ENCODE results near the gene SLC25A6.
"Not testable (repeated sequence)": the region's sequence is repeated elsewhere in the genome, so short reads cannot be mapped to it uniquely, and the experiment has no call there.

SLC25A6 gene

GRCh38 chrX:1388651-1389050, 3.3 kb downstream of the SLC25A6 start:
- Mint-ChIP-seq H3K27ac (peak overlapping the region; percentile 76), H3K9me3 (no peaks in the 10 kb centered on the region), H3K4me1 (ENCODE audit: low read depth) (peaks cover 51% of the 10 kb centered on the region), H3K4me3 (peak overlapping the region; percentile 55), H3K36me3 (ENCODE audit: low read depth) (peaks cover 70% of the 10 kb centered on the region), H3K27me3 (no peaks in the 10 kb centered on the region)

GRCh38 chrX:1387141-1387776, 4.7 kb downstream of the SLC25A6 start:
- Mint-ChIP-seq H3K9me3 (no peaks in the 10 kb centered on the region), H3K4me1 (ENCODE audit: low read depth) (peaks cover 43% of the 10 kb centered on the region), H3K27me3 (no peaks in the 10 kb centered on the region), H3K27ac (peak overlapping the region; percentile 76), H3K36me3 (ENCODE audit: low read depth) (peaks cover 74% of the 10 kb centered on the region), H3K4me3 (peak overlapping the region; percentile 55)

- H3K9me3 Mint-ChIP-seq: no peaks in the 10 kb centered on the region
- no peaks in the 10 kb centered on the region for H3K27me3 Mint-ChIP-seq
- peaks cover 43% of the 10 kb centered on the region for H3K4me1 Mint-ChIP-seq (ENCODE audit: low read depth)
- no peak overlapping the region for H3K27ac Mint-ChIP-seq
- H3K4me3 Mint-ChIP-seq: no peak overlapping the region
- peaks cover 74% of the 10 kb centered on the region for H3K36me3 Mint-ChIP-seq (ENCODE audit: low read depth)
Measured at GRCh38 chrX:1386338-1387127, 5.4 kb downstream of the SLC25A6 start.

GRCh38 chrX:1385253-1386223, 6.4 kb downstream of the SLC25A6 start:
- Mint-ChIP-seq H3K36me3 (ENCODE audit: low read depth) (peaks cover 65% of the 10 kb centered on the region), H3K27ac (no peak overlapping the region), H3K27me3 (no peaks in the 10 kb centered on the region)

GRCh38 chrX:1384658-1385252, 7.2 kb downstream of the SLC25A6 start:
- H3K27me3 Mint-ChIP-seq: no peaks in the 10 kb centered on the region
- H3K4me1 Mint-ChIP-seq (ENCODE audit: low read depth): peaks cover 30% of the 10 kb centered on the region
- H3K9me3 Mint-ChIP-seq: no peaks in the 10 kb centered on the region
- no peak overlapping the region for H3K27ac Mint-ChIP-seq
- no peak overlapping the region for H3K4me3 Mint-ChIP-seq
- peaks cover 57% of the 10 kb centered on the region for H3K36me3 Mint-ChIP-seq (ENCODE audit: low read depth)

More at GRCh38 chrX:1385253-1386223, 6.4 kb downstream of the SLC25A6 start:
- Mint-ChIP-seq H3K4me1 (ENCODE audit: low read depth) (peaks cover 35% of the 10 kb centered on the region), H3K4me3 (no peak overlapping the region), H3K9me3 (no peaks in the 10 kb centered on the region)

- peaks cover 4% of the 10 kb centered on the region for H3K4me1 Mint-ChIP-seq (ENCODE audit: low read depth)
- H3K27ac Mint-ChIP-seq: peak overlapping the region; percentile 21
- no peaks in the 10 kb centered on the region for H3K9me3 Mint-ChIP-seq
- peaks cover 20% of the 10 kb centered on the region for H3K36me3 Mint-ChIP-seq (ENCODE audit: low read depth)
- no peaks in the 10 kb centered on the region for H3K27me3 Mint-ChIP-seq
- no peak overlapping the region for H3K4me3 Mint-ChIP-seq
Measured at GRCh38 chrX:1380672-1381233, 11.2 kb downstream of the SLC25A6 start.

GRCh38 chrX:1378306-1378759, 13.6 kb downstream of the SLC25A6 start:
- Mint-ChIP-seq H3K4me3 (no peak overlapping the region), H3K4me1 (ENCODE audit: low read depth) (peaks cover 4% of the 10 kb centered on the region), H3K9me3 (no peaks in the 10 kb centered on the region), H3K36me3 (ENCODE audit: low read depth) (peaks cover 1% of the 10 kb centered on the region), H3K27me3 (no peaks in the 10 kb centered on the region), H3K27ac (no peak overlapping the region)

- H3K36me3 Mint-ChIP-seq (ENCODE audit: low read depth): peaks cover 8% of the 10 kb centered on the region
- no peaks in the 10 kb centered on the region for H3K9me3 Mint-ChIP-seq
- no peak overlapping the region for H3K27ac Mint-ChIP-seq
- no peak overlapping the region for H3K4me3 Mint-ChIP-seq
- no peaks in the 10 kb centered on the region for H3K27me3 Mint-ChIP-seq
- H3K4me1 Mint-ChIP-seq (ENCODE audit: low read depth): peaks cover 7% of the 10 kb centered on the region
Measured at GRCh38 chrX:1368385-1368698, 23.6 kb downstream of the SLC25A6 start.

- H3K27ac Mint-ChIP-seq: not testable (repeated sequence)
- H3K4me1 Mint-ChIP-seq (ENCODE audit: low read depth): peaks cover 12% of the 10 kb centered on the region
Measured at GRCh38 chrX:1366363-1366762, 25.6 kb downstream of the SLC25A6 start.

GRCh38 chrX:1361910-1362309, 30.0 kb downstream of the SLC25A6 start:
- peaks cover 5% of the 10 kb centered on the region for H3K4me1 Mint-ChIP-seq (ENCODE audit: low read depth)
- no peaks in the 10 kb centered on the region for H3K9me3 Mint-ChIP-seq
- no peak overlapping the region for H3K4me3 Mint-ChIP-seq
- peak overlapping the region; percentile 26 for H3K27ac Mint-ChIP-seq
- H3K27me3 Mint-ChIP-seq: no peaks in the 10 kb centered on the region
- peaks cover 8% of the 10 kb centered on the region for H3K36me3 Mint-ChIP-seq (ENCODE audit: low read depth)

More at GRCh38 chrX:1366363-1366762, 25.6 kb downstream of the SLC25A6 start:
- not testable (repeated sequence) for H3K27me3 Mint-ChIP-seq, H3K9me3 Mint-ChIP-seq, H3K4me3 Mint-ChIP-seq
- H3K36me3 Mint-ChIP-seq (ENCODE audit: low read depth): peaks cover 16% of the 10 kb centered on the region

- Mint-ChIP-seq H3K4me3 (no peak overlapping the region), H3K36me3 (ENCODE audit: low read depth) (peaks cover 8% of the 10 kb centered on the region), H3K27ac (no peak overlapping the region), H3K9me3 (no peaks in the 10 kb centered on the region), H3K27me3 (no peaks in the 10 kb centered on the region), H3K4me1 (ENCODE audit: low read depth) (peaks cover 5% of the 10 kb centered on the region)
Measured at GRCh38 chrX:1361275-1361674, 30.6 kb downstream of the SLC25A6 start.

- H3K4me1 Mint-ChIP-seq (ENCODE audit: low read depth): peaks cover 5% of the 10 kb centered on the region
- no peak overlapping the region for H3K27ac Mint-ChIP-seq
- no peak overlapping the region for H3K4me3 Mint-ChIP-seq
- no peaks in the 10 kb centered on the region for H3K9me3 Mint-ChIP-seq
- H3K27me3 Mint-ChIP-seq: no peaks in the 10 kb centered on the region
- peaks cover 8% of the 10 kb centered on the region for H3K36me3 Mint-ChIP-seq (ENCODE audit: low read depth)
Measured at GRCh38 chrX:1360171-1360570, 31.7 kb downstream of the SLC25A6 start.

- Mint-ChIP-seq H3K36me3 (ENCODE audit: low read depth) (peaks cover 8% of the 10 kb centered on the region), H3K27ac (no peak overlapping the region), H3K4me3 (no peak overlapping the region), H3K4me1 (ENCODE audit: low read depth) (peaks cover 5% of the 10 kb centered on the region), H3K9me3 (no peaks in the 10 kb centered on the region), H3K27me3 (no peaks in the 10 kb centered on the region)
Measured at GRCh38 chrX:1359477-1359873, 32.4 kb downstream of the SLC25A6 start.

- H3K4me1 Mint-ChIP-seq (ENCODE audit: low read depth): peaks cover 5% of the 10 kb centered on the region
- no peak overlapping the region for H3K4me3 Mint-ChIP-seq
- H3K27ac Mint-ChIP-seq: no peak overlapping the region
Measured at GRCh38 chrX:1358793-1359476, 33.0 kb downstream of the SLC25A6 start.

More at GRCh38 chrX:1358793-1359476, 33.0 kb downstream of the SLC25A6 start:
- H3K27me3 Mint-ChIP-seq: no peaks in the 10 kb centered on the region
- H3K9me3 Mint-ChIP-seq: no peaks in the 10 kb centered on the region
- peaks cover 8% of the 10 kb centered on the region for H3K36me3 Mint-ChIP-seq (ENCODE audit: low read depth)

All from stimulated activated naive CD8-positive, alpha-beta T cell treated with anti-CD3 and anti-CD28 coated beads, Interleukin-15, Interleukin-2, amounts not matched to agents 100 ng/mL and 50 ng/mL, for 24 hours (primary cell).